Left ventricle myocardium inferior (tissue), 1 donor: ENCODE measurements around the gene PPP1R14C. TPM values are rescaled to one million over a fixed set of nuclear protein-coding genes. Genes with fewer than 3 reads are reported as not detected.

ENCODE experiments used
- DNase-seq: peaks from one replicate; pipeline ENCODE4 v3.0.0-alpha.2; 2020
- H3K27ac ChIP-seq: fragments of 200-600 bp; replicated peaks from 2 replicates; pipeline ENCODE4 v1.8.0; 2021
- H3K27me3 ChIP-seq: fragments of 200-600 bp; 2 replicates; pipeline ENCODE4 v1.8.0; 2021; ENCODE audit warnings: low read depth
- H3K36me3 ChIP-seq: fragments of 200-600 bp; 2 replicates; pipeline ENCODE4 v1.8.0; 2021
- H3K4me1 ChIP-seq: fragments of 200-600 bp; 2 replicates; pipeline ENCODE4 v1.8.0; 2021
- H3K4me3 ChIP-seq: fragments of 200-600 bp; 2 replicates; pipeline ENCODE4 v1.8.0; 2021; ENCODE audit warnings: mild to moderate bottlenecking, moderate library complexity
- H3K9me3 ChIP-seq: fragments of 200-600 bp; replicated peaks from 2 replicates; pipeline ENCODE4 v1.8.0; 2021
- intact Hi-C: fragments of 100-400 bp; cut with micrococcal nuclease; formaldehyde crosslinking; loops from one replicate; pipeline ENCODE4 v1.11.0; 2022
- total RNA-seq: library from RNA; stranded (reverse); fragmentation: NEBNext Ultra II Directional; extraction: Animal tissue kit (Norgen Biotek cat#: 25700); gene quantifications from one replicate; pipeline ENCODE4 v1.2.1, GENCODE V29; 2021
- TF ChIP-seq, protein P1 (sequence below): fragments of 200-600 bp; IDR thresholded peaks from 2 replicates; pipeline ENCODE4 v1.8.0; 2021; ENCODE audit warnings: antibody characterized with exemption, mild to moderate bottlenecking, borderline replicate concordance
- donor health status: DM: no; HTN: yes; CAD: no; lungs with severe emphysema.

Gene PPP1R14C
- total RNA-seq, 1 donor from 2014 or later = 116 TPM

- H3K9me3 ChIP-seq = no peaks in the 10 kb centered on the region
Observed at GRCh38 chr6:150138638-150139037, 4.2 kb upstream of the PPP1R14C start.

GRCh38 chr6:150139533-150139932 lies 3.3 kb upstream of the PPP1R14C start:
- TF ChIP-seq, protein P1, sequence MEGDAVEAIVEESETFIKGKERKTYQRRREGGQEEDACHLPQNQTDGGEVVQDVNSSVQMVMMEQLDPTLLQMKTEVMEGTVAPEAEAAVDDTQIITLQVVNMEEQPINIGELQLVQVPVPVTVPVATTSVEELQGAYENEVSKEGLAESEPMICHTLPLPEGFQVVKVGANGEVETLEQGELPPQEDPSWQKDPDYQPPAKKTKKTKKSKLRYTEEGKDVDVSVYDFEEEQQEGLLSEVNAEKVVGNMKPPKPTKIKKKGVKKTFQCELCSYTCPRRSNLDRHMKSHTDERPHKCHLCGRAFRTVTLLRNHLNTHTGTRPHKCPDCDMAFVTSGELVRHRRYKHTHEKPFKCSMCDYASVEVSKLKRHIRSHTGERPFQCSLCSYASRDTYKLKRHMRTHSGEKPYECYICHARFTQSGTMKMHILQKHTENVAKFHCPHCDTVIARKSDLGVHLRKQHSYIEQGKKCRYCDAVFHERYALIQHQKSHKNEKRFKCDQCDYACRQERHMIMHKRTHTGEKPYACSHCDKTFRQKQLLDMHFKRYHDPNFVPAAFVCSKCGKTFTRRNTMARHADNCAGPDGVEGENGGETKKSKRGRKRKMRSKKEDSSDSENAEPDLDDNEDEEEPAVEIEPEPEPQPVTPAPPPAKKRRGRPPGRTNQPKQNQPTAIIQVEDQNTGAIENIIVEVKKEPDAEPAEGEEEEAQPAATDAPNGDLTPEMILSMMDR = no peak
- Histone ChIP-seq H3K4me3 (no peak overlapping the region), H3K27ac (no peak overlapping the region), H3K27me3 (peaks cover 74% of the 10 kb centered on the region), H3K9me3 (no peaks in the 10 kb centered on the region), H3K36me3 (no peaks in the 10 kb centered on the region), H3K4me1 (peaks cover 23% of the 10 kb centered on the region)
- DNase-seq = no peak
- intact Hi-C loops = no loop called here

More at GRCh38 chr6:150138638-150139037, 4.2 kb upstream of the PPP1R14C start:
- H3K27ac ChIP-seq = no peak overlapping the region
- no peak overlapping the region for H3K4me3 ChIP-seq
- H3K4me1 ChIP-seq = peaks cover 17% of the 10 kb centered on the region
- H3K27me3 ChIP-seq = peaks cover 65% of the 10 kb centered on the region
- no peaks in the 10 kb centered on the region for H3K36me3 ChIP-seq
- TF ChIP-seq, protein P1 = no peak
- DNase-seq = no peak
- intact Hi-C loops = no loop called here

GRCh38 chr6:150140236-150140969 lies 2.4 kb upstream of the PPP1R14C start:
- no peak for DNase-seq
- peaks cover 23% of the 10 kb centered on the region for H3K4me1 ChIP-seq
- TF ChIP-seq, protein P1 = no peak
- intact Hi-C loops = no loop called here
- no peaks in the 10 kb centered on the region for H3K36me3 ChIP-seq
- no peaks in the 10 kb centered on the region for H3K9me3 ChIP-seq
- H3K27me3 ChIP-seq = peaks cover 79% of the 10 kb centered on the region
- no peak overlapping the region for H3K4me3 ChIP-seq
- H3K27ac ChIP-seq = no peak overlapping the region

- peaks cover 35% of the 10 kb centered on the region for H3K4me1 ChIP-seq
- peaks cover 80% of the 10 kb centered on the region for H3K27me3 ChIP-seq
- peak overlapping the region; percentile 80 for H3K27ac ChIP-seq
- TF ChIP-seq, protein P1 = no peak
- H3K4me3 ChIP-seq = peak overlapping the region; percentile 73
- DNase-seq = no peak
- H3K36me3 ChIP-seq = no peaks in the 10 kb centered on the region
- H3K9me3 ChIP-seq = no peaks in the 10 kb centered on the region
- intact Hi-C loops = no loop called here
Observed at GRCh38 chr6:150142097-150142669, 661 bp upstream of the PPP1R14C start.

GRCh38 chr6:150143516-150144293 lies 861 bp downstream of the PPP1R14C start:
- DNase-seq = peak; percentile 33
- H3K4me1 ChIP-seq = peaks cover 43% of the 10 kb centered on the region
- peaks cover 83% of the 10 kb centered on the region for H3K27me3 ChIP-seq
- H3K9me3 ChIP-seq = no peaks in the 10 kb centered on the region
- intact Hi-C loops = no loop called here
- H3K4me3 ChIP-seq = peak overlapping the region; percentile 73
- TF ChIP-seq, protein P1 = peak; percentile 18
- H3K36me3 ChIP-seq = no peaks in the 10 kb centered on the region
- H3K27ac ChIP-seq = peak overlapping the region; percentile 80
